Fibroblast of the aortic adventitia (primary cell): ENCODE data around the gene SHISA6. TPM values are rescaled to one million over a fixed set of nuclear protein-coding genes. Genes with fewer than 3 reads are reported as not detected.

ENCODE experiments used
- DNase-seq: peaks from one replicate; pipeline ENCODE4 v3.0.0-alpha.2; 2010; ENCODE audit warnings: low read depth
- H3K4me3 ChIP-seq: 2 replicates; pipeline ENCODE4 v1.5.1; 2011; ENCODE audit warnings: low read depth, mild to moderate bottlenecking, control low read depth, low read length, moderate library complexity
- total RNA-seq: library from RNA; depleted of rRNA; stranded (reverse); fragments of >200 nt; gene quantifications from 2 replicates; pipeline ENCODE4 v1.2.3, GENCODE V29; 2012; ENCODE audit warnings: low replicate concordance
- TF ChIP-seq, protein P1 (sequence below): IDR thresholded peaks from 2 replicates; pipeline ENCODE4 v1.5.1; 2011; ENCODE audit warnings: mild to moderate bottlenecking, low read length, control low read depth, inconsistent platforms; ENCODE audit not compliant: insufficient read depth

The SHISA6 gene
- total RNA-seq, 1 donor, result not detected

DNA sequence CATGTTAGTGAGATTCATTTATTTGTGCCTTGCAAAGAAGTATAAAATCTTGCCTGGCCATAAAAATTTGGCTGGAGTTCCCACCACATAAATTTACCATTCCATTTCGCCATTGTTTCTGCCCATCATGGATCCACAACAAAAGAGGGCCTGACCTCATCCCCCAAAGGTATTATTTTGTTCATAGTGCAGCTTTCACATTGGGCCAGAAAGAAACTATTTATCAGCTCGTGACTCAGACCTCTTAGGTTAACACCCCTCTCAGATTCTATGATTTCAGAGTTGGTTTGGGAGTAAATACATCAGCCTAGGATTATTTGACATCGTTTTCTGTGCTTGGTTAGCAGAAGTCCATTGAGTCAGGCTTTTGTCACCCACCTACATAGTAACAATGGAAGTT lies 108.1 kb downstream of the SHISA6 start:
- no peak overlapping the region for H3K4me3 ChIP-seq
- TF ChIP-seq, protein P1, sequence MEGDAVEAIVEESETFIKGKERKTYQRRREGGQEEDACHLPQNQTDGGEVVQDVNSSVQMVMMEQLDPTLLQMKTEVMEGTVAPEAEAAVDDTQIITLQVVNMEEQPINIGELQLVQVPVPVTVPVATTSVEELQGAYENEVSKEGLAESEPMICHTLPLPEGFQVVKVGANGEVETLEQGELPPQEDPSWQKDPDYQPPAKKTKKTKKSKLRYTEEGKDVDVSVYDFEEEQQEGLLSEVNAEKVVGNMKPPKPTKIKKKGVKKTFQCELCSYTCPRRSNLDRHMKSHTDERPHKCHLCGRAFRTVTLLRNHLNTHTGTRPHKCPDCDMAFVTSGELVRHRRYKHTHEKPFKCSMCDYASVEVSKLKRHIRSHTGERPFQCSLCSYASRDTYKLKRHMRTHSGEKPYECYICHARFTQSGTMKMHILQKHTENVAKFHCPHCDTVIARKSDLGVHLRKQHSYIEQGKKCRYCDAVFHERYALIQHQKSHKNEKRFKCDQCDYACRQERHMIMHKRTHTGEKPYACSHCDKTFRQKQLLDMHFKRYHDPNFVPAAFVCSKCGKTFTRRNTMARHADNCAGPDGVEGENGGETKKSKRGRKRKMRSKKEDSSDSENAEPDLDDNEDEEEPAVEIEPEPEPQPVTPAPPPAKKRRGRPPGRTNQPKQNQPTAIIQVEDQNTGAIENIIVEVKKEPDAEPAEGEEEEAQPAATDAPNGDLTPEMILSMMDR, result no peak
- DNase-seq, result no peak

DNA sequence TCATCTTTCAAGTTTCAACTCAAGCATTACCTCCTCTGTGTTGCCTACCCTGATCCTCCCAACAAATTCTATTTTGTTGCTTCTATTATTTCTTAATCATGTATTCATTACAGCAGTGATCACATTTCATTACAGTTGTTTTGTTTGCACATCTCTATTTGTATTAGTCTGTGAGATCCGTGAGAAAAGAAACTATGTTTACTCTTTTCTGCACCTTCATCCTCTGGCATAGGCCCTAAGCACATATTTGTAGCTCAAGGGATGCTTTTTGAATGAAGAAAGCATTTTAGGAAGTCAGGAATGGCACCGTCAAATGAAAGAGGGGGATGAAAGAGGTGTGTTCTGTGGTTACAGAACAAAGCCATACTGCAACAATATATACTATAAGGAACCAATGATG lies 110.5 kb downstream of the SHISA6 start:
- H3K4me3 ChIP-seq, result no peak overlapping the region
- TF ChIP-seq, protein P1, result no peak
- no peak for DNase-seq

DNA sequence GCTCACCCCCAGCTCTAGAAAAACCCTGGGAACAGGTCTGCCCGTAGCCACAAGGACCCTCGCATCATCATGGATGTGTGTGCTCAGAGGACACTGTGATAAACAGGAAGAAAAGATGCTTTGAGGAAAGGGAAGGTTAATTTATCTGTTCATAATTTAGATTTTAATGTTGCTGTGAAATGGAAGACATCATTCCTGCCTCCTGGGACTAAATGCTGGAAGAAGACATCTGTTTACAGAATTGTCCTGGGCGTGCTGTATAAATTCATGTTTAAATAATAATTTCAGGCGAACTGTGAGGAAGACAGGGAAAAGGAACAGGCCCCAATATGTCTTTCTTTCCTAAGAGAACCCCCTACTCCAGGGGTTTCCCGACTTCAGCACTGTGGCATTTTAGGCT lies 112.6 kb downstream of the SHISA6 start:
- TF ChIP-seq, protein P1, result no peak
- no peak for DNase-seq
- H3K4me3 ChIP-seq, result no peak overlapping the region

DNA sequence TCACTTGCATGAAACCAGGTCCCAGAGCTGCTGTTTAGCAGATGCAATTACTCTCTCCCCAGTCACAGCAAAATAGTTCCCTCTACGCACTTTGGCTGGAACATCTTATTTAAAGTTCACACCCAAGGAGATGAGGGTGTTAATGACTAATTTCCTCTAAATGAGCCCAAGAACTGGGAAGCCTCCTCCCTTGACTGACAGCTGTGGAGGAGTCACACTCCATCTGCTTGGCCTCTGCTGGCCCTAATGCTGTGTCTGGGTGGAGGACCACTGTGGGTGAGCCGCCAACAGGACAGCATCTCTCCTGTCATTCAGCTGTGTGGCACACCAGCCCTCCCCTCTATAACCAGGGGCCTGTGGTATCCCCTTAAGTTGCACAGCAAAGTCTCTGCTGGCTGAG lies 115.4 kb downstream of the SHISA6 start:
- no peak for DNase-seq
- TF ChIP-seq, protein P1, result no peak
- no peak overlapping the region for H3K4me3 ChIP-seq

DNA sequence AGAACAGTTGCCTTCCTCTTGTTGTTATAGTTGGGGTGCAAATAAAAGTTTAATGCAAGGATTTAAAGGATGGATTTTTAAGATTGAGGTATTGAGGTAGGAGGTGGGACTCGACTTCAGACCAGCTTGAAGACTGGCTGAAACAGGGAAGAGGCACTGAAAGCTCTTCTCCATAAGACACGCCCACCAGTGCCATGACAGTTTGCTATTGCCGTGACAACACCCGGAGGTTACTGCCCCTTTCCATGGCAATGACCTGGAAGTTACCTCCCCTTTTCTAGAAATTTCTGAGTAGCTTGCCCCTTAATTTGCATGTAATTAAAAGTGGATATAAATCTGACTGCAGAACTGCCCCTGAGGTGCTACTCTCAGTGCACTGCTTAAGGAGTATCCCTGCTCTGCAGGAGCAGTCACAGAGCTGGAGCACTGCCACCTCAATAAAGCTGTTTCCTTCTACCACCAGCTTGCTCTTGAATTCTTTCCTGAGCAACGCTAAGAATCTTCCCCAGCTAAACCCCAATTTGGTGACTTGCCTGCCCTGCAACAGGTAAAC lies 122.6 kb downstream of the SHISA6 start:
- no peak overlapping the region for H3K4me3 ChIP-seq

DNA sequence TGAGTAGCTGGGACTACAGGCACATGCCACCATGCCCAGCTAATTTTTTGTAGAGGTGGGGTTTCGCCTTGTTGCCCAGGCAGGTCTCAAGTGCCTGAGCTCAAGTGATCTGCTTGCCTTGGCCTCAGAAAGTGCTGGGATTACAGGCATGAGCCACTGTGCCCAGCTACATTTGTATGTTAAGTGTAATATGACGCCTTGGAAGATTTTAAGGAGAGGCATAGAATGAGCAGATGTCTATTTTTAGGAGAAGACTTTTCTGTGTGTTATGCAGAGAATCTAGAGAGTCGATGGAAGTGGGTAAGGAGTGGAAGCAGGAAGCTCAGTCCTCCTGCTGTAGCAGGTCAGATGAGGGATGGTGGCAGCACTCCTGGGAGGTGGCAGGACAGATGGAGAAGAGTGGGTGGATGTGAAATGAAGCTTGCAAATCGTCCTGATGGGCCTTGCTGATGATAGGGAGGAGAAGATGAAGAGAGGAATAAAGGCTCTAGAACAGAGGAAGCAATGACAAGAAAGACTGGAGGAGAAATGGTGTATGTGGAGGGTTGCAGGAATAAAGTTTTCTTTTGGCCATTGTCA lies 125.3 kb downstream of the SHISA6 start:
- no peak for DNase-seq
- TF ChIP-seq, protein P1, result no peak
- no peak overlapping the region for H3K4me3 ChIP-seq

More for the DNA sequence above, 122.6 kb downstream of the SHISA6 start:
- DNase-seq, result no peak
- TF ChIP-seq, protein P1, result no peak

DNA sequence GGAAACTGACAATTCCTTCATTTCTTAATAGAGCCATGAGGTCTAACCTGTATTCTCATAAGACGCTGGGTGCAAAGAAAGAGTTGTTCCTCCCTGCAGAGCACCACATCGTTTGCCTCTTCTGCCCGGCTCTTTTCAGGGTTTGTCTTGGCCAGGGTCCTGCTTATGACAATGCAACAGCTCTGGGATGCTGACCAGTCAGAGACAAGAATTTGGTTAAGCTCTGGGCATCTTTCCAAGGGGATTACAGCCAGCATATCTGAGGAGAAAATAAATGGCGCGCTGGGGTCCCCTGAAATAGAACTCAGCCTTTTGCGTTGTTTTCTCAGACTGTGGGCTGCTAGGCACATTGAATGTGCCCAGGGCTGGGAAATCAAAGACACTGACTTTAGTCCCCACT lies 128.6 kb downstream of the SHISA6 start:
- no peak overlapping the region for H3K4me3 ChIP-seq
- TF ChIP-seq, protein P1, result no peak
- no peak for DNase-seq
